ENCODE measurements around the gene EXPH5.
"Not testable (repeated sequence)": the region's sequence is repeated elsewhere in the genome, so short reads cannot be mapped to it uniquely, and the experiment has no call there.

EXPH5 gene
- 0.07 to 5.0 (median 0.28) reads per million in 17 experiments for total RNA-seq

GRCh38 chr11:108593214-108593922 is at the start of gene EXPH5:
EXPH5 (minus strand) TSS chr11:108593768; CDS start chr11:108593536, 232 bp downstream.
- peak; percentile 68 to 89 (median 78) for DNase-seq

- not testable (repeated sequence) for DNase-seq
These were observed 48.2 kb upstream of the EXPH5 start for GRCh38 chr11:108641752-108642151.

GRCh38 chr11:108639146-108639545 is 45.6 kb upstream of the EXPH5 start:
- DNase-seq: no peak

GRCh38 chr11:108636222-108636621 is 42.7 kb upstream of the EXPH5 start:
- DNase-seq: no peak

- DNase-seq: no peak
These were observed 41.5 kb upstream of the EXPH5 start for GRCh38 chr11:108635106-108635505.

- DNase-seq: no peak
These were observed 38.6 kb upstream of the EXPH5 start for GRCh38 chr11:108632041-108632704.

GRCh38 chr11:108629274-108629673 is 35.7 kb upstream of the EXPH5 start:
- DNase-seq: no peak

- no peak for DNase-seq
These were observed 35.2 kb upstream of the EXPH5 start for GRCh38 chr11:108628812-108629211.

- no peak for DNase-seq
These were observed 34.8 kb upstream of the EXPH5 start for GRCh38 chr11:108628326-108628725.

GRCh38 chr11:108624196-108624925 is 30.8 kb upstream of the EXPH5 start:
- no peak for DNase-seq

- DNase-seq: peak; percentile 15 to 38 (median 28)
These were observed 28.8 kb upstream of the EXPH5 start for GRCh38 chr11:108622341-108622740.

GRCh38 chr11:108620958-108621772 is 27.6 kb upstream of the EXPH5 start:
- peak in 1 of 4 experiments; percentile 2 for DNase-seq

- DNase-seq: no peak
These were observed 25.0 kb upstream of the EXPH5 start for GRCh38 chr11:108618529-108618928.

- no peak for DNase-seq
These were observed 23.5 kb upstream of the EXPH5 start for GRCh38 chr11:108617055-108617454.

GRCh38 chr11:108616549-108616948 is 23.0 kb upstream of the EXPH5 start:
- no peak for DNase-seq

- no peak for DNase-seq
These were observed 20.5 kb upstream of the EXPH5 start for GRCh38 chr11:108614086-108614485.

GRCh38 chr11:108609682-108610081 is 16.1 kb upstream of the EXPH5 start:
- no peak for DNase-seq

- DNase-seq: no peak
These were observed 15.0 kb upstream of the EXPH5 start for GRCh38 chr11:108608548-108608947.

GRCh38 chr11:108606495-108607160 is 13.1 kb upstream of the EXPH5 start:
- no peak for DNase-seq

GRCh38 chr11:108606070-108606469 is 12.5 kb upstream of the EXPH5 start:
- DNase-seq: no peak

- DNase-seq: not testable (repeated sequence)
These were observed 9.2 kb upstream of the EXPH5 start for GRCh38 chr11:108602818-108603217.

- DNase-seq: no peak
These were observed 7.6 kb upstream of the EXPH5 start for GRCh38 chr11:108601150-108601549.

Measured in suppressor macrophage (primary cell).